Esophagus muscularis mucosa (tissue), 4 donors: ENCODE measurements around the gene NDRG2.

Experiments used
- EP300 ChIP-seq: sonication (generic); formaldehyde crosslinking; IDR thresholded peaks from one replicate; pipeline ENCODE4 v1.6.1; 2017; ENCODE audit warnings: antibody characterized with exemption
- POLR2A ChIP-seq: fragments of 450-650 bp; IDR thresholded peaks from one replicate; pipeline ENCODE4 v1.6.1; 2017; ENCODE audit warnings: antibody characterized with exemption, moderate library complexity, mild to moderate bottlenecking, low read depth
- POLR2AphosphoS5 ChIP-seq, 2 donors: sonication (generic); formaldehyde crosslinking; IDR thresholded peaks; one replicate each; pipeline ENCODE4 v1.6.1; 2017; ENCODE audit warnings: antibody characterized with exemption in 2 of 2
- TF ChIP-seq, protein P1 (sequence below), 3 experiments: fragments of 200-600 bp in 2 of 3; fragments of 450-650 bp in 1 of 3; sonication (generic) in 2 of 3; IDR thresholded peaks; one replicate each; pipeline ENCODE4 v1.5.1; 2017 to 2019; ENCODE audit warnings: antibody characterized with exemption in 3 of 3, mild to moderate bottlenecking in 2 of 3, moderate library complexity in 1 of 3

DNA sequence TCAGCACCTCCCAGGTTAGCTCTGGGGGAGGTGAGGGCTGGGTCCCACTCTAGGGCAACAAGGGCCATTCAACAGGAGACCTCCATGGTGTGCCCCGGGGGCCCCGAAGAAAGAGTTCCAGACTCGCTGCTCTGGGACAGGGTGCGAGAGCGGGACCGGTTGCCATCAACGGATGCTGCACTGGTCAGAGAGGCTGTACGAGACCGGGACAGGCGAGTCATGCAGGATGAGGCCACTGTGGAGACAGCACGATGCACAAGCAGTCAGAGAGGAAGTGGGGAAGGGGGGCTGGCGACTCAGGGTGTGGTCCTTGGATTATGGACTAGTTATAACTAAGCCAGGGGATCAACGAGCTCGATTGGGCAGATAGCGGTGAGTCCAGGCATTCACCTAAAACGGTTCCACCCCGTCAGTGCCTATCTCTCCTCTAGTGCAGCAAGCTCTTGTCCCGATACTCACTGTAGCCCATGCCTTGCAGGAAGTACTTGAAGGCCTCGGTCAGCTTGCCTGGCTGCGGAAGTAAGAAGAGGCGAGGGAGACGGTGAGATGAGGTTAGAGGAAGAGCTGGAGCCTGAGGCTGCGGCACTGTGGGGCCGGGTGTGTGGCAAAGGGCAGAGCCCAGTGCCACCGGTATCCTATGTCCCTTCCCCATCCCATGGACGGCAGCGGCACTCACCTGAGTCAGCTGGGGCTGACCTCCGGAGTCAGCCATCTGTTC lies 7.2 kb downstream of the NDRG2 start:
- TF ChIP-seq POLR2AphosphoS5 (IDR thresholded peaks at IDR 0.05) (no peak), POLR2A (no peak), EP300 (no peak)
- TF ChIP-seq, protein P1, sequence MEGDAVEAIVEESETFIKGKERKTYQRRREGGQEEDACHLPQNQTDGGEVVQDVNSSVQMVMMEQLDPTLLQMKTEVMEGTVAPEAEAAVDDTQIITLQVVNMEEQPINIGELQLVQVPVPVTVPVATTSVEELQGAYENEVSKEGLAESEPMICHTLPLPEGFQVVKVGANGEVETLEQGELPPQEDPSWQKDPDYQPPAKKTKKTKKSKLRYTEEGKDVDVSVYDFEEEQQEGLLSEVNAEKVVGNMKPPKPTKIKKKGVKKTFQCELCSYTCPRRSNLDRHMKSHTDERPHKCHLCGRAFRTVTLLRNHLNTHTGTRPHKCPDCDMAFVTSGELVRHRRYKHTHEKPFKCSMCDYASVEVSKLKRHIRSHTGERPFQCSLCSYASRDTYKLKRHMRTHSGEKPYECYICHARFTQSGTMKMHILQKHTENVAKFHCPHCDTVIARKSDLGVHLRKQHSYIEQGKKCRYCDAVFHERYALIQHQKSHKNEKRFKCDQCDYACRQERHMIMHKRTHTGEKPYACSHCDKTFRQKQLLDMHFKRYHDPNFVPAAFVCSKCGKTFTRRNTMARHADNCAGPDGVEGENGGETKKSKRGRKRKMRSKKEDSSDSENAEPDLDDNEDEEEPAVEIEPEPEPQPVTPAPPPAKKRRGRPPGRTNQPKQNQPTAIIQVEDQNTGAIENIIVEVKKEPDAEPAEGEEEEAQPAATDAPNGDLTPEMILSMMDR (IDR thresholded peaks at IDR 0.05), result no peak
